GM21529 (cell line): ENCODE measurements around the gene LTBP2.
"Not testable (repeated sequence)": the region's sequence is repeated elsewhere in the genome, so short reads cannot be mapped to it uniquely, and the experiment has no call there.

Experiments used
- ATAC-seq: cut with Tn5 transposase; IDR thresholded peaks from one replicate; pipeline ENCODE4 v1.9.1; 2021; ENCODE audit not compliant: unreplicated experiment

LTBP2 gene

DNA sequence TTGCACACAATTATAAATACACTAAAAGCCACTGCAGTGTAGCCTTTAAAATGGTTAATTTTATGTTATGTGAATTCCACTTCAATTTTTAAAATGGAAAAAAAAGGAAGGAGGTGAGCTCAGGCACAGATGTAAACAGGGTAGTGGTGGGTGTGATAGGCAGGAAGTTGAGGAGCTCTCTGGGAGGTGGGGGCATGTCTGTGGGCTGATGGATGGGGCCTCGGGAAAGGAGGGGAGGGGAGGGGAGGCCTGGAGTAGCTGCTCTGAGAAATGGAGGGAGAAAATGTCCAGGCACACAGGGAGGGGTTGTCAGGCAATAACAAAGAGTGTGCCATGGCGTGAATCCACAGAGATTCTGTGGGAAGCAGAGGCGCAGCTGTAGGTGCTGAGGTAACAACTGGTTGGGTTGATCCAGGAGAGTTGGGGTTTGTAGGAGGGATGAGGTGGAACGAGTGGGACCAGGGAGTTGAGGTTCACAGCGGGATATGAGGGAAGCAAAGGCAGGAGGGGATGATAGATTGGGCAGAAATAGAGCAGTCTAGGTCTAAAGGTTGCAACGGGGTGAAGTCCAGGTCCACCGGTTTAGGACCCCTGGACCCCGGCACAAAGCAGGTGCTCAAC, 57.2 kb downstream of the LTBP2 start:
- no peak for ATAC-seq

- no peak for ATAC-seq
These were observed 59.4 kb downstream of the LTBP2 start for GRCh38 chr14:74552623-74553022.

- ATAC-seq, result no peak
These were observed 60.3 kb downstream of the LTBP2 start for GRCh38 chr14:74551431-74552371.

DNA sequence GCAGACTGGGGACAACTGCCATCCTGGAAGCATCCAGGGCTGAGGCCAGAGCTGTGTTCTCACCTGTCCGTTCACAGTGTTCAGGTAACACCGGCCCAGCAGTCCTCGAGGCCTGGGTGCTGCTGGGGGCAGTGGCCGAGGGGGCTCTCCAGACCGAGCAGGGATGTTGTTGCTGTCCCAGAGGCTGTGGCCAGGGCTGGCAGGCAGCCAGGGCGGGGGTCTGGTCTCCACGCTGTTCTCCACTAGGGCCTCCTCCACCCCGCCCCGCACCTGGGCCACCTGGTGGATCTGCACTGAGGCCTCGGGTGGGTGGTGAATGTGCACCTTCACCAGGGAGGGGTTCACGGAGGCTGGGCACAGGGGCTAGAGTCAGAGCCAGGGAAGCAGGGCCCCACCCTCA, 61.0 kb downstream of the LTBP2 start:
- no peak for ATAC-seq

DNA sequence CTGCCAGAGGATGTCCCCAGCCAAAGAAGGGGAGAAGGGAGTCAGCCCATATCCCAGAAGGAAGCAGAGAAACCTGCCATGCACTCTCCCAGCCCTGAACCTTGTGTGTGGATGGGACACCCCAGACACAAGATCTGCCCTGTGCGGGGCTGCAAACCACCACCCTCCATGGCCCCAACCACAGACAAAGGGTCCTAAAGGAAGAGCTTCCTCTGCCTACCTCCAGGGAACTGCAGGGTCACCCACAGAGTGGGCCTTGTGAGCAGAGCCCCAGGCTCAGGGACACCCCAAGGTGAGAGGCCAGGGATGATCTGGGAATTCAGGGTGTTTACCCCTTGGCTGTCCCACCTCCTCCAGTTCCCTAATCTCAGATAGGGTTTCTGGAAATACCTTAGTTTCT, 62.0 kb downstream of the LTBP2 start:
- no peak for ATAC-seq

- no peak for ATAC-seq
These were observed 62.4 kb downstream of the LTBP2 start for GRCh38 chr14:74549588-74549987.

- no peak for ATAC-seq
These were observed 63.2 kb downstream of the LTBP2 start for GRCh38 chr14:74548881-74549280.

- ATAC-seq, result no peak
These were observed 64.6 kb downstream of the LTBP2 start for GRCh38 chr14:74547331-74547927.

DNA sequence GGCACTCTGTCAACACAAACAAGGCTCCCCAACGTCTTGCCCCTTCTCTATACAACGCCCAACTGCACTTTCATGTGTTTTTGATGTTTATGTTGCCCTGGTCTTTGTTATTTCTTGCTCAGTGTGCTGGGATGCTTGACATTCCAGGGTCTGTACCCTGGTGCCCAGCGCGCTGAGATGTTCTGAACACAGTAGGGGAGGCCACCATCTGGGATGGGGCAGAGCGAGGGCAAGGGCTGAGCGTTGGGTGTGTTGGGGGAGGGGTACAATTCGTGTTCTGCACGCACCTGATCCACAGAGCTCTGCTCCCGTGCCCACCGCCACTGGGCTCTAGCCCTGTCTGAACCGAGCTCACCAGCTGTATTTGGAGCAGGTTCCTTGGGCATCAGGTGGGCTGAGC, 65.6 kb downstream of the LTBP2 start:
- no peak for ATAC-seq

GRCh38 chr14:74545386-74545785, 66.7 kb downstream of the LTBP2 start:
- ATAC-seq, result no peak

DNA sequence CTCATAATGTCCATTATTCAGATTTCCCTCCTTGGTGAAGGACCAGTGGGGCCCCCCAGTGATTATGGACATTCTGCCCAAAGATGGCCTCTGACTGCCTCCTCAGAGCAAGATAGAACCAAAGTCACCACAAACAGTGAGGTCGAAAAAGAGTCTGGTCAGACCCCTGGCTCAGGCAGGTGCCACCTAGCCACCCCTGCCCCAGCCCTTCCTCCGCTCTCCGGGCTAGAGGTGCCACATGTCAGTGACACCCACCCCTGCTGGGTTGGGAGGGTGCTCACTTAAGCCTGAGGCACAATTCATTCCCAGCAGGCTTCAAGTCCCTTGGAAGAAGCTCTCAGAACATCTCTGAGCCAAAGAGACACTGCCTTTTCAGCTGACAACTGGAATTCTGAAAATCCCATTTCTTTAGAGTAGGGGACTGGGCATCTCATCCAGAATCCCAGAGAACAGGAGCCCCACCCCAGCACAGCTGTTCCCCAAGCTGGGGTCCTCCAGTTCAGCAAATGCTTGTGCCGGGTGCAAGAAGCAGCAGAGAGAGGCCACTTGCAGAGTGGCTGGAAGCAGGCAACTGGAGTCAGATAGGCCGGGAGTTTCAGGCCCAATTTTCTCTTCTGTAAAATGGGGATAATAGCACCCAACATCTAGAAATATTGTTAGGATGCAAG, 68.1 kb downstream of the LTBP2 start:
- ATAC-seq, result no peak

DNA sequence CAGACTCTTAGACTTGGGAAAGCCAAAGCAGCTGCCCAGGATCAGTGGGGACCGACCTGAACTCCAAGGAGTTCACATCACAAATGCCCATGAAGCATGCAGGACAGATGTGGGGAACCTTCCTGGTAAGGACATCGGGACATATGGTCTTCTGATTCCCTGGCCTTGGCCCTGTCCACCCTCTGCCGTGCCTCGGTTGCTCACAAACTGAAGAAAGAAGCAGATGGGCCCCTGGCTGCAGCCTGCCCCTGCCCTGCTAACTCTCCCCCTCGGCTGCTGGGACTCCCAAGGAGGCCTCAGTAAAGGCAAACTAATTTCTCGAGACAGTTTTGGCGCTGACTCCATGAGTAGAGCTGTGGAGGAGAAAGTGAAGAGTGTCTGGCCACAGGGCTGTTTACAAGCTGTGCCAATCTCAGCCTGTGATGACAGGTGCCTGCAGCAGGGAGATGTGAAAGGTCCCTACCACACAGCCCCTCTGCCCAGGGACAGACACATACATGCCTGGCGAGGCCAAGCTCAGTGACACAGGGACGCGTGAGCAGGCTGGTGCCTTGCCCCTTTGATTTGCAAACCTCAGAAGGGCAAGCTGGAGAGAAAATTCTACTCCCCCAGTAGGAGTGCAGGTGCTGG, 69.9 kb downstream of the LTBP2 start:
- no peak for ATAC-seq

DNA sequence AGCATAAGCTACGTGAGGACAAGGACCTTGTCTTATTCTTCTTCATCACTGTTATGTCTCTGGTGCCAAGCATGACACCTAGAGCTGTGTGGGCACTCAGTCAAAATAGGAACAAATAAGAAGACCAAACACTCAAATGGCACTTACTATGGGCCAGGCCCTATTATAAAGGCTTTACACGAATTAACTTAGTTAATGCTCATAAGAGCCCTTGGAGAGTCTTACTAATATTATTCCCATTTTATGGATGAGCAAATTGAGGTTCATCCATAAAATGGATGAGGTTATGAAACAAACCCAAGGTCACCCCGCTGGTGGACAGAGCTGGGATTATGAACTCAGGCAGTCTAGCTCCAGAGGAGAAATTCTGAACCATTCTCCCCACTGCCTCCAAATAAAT, 70.8 kb downstream of the LTBP2 start:
- ATAC-seq, result no peak

DNA sequence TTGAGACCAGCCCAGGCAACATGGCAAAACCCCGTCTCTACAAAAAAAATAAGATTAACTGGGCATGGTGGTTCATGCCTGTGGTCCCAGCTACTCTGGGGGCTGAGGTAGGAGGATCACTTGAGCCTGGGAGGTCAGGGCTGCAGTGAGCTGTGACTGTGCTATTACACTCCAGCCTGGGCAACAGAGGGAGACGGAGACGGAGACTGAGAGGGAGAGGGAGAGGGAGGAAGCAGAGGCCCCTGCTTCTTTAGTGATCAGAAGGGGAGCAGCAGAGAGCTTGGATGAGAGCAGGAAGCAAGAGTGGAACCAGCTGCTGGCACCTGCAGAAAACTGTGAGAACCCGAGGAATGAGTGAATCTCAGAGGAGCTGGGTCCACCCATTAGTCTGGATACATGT, 72.5 kb downstream of the LTBP2 start:
- no peak for ATAC-seq

- ATAC-seq, result no peak
These were observed 73.3 kb downstream of the LTBP2 start for GRCh38 chr14:74538411-74539391.

DNA sequence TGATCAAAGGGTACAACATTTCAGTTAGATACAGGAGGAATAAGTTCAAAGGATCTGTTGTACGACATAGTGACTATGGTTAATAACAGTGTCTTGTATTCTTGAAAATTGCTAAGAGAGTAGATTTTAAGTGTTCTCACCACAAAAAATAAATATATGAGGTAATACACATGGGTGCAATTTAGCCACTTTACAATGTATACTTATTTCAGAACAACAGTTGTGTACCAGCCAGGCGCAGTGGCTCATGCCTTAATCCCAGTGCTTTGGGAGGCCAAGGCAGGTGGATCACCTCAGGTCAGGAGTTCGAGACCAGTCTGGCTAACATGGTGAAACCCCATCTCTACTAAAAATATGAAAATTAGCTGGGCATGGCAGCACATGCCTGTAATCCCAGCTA, 75.7 kb downstream of the LTBP2 start:
- ATAC-seq, result not testable (repeated sequence)

GRCh38 chr14:74535756-74536325, 76.2 kb downstream of the LTBP2 start:
- no peak for ATAC-seq

- no peak for ATAC-seq
These were observed 78.5 kb downstream of the LTBP2 start for GRCh38 chr14:74533576-74533975.

DNA sequence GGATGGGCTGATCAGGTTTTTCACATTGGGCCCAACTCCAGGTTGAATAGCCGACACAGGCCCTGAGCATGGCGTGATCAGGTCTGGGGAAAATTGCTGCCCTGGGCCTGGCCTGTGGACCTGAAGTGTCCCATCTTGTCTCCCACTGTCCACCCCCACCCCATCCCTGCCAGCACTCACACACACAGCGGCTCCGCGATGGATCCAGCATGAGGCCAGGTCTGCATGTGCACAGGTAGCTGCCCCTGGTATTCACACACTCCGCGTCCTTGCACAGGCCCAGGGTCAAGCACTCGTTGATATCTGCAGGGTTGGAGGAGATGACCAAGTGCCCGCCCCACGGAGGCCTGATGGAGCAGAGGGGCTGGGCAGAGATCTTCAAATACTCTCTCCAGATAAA, 79.8 kb downstream of the LTBP2 start:
- no peak for ATAC-seq

DNA sequence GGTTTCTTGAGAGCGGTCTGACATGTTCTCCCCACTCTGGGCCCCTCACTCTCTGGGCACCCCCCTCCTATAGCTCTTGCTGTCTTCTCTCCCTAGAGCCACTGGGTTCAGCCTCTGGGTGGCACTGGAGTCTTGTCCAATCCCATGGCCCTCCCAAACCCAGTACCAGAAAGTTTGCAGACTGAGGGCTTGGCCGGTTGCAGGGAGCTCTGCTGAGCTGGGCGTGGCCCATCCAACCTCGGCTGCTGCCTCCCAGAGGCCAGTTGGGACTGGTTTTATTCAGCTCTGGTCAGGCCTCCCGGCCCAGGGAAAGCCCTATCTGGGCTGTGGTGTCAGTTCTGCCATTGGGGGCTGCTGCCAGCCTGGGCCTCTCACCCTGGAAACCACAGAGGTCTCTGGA, 80.6 kb downstream of the LTBP2 start:
- ATAC-seq, result no peak
